Fibroblast of lung (primary cell): ENCODE measurements around the gene S100A8.

ENCODE experiments used
- CTCF ChIP-seq, 2 donors: IDR thresholded peaks in 1 of 2; conservative IDR thresholded peaks in 1 of 2; 1 replicate in 1 of 2; 2 replicates in 1 of 2; pipeline ENCODE4 v1.5.1; 2011 to 2012; ENCODE audit warnings: low read length in 2 of 2, control low read depth in 1 of 2, inconsistent platforms in 1 of 2, low read depth in 1 of 2, mild to moderate bottlenecking in 1 of 2
- EZH2 ChIP-seq: IDR thresholded peaks from 2 replicates; pipeline ENCODE4 v1.5.1; 2012; ENCODE audit warnings: low read length, control low read depth, mild to moderate bottlenecking; ENCODE audit errors: missing control alignments

GRCh38 chr1:153390938-153391710, at the start of gene S100A8:
- TF ChIP-seq EZH2 (no peak), CTCF (conservative IDR thresholded peaks at IDR 0.05 in 1 of 2, IDR thresholded peaks at IDR 0.05 in 1 of 2; ENCODE audit: low read depth in 1 of 2, low read length in 2 of 2) (no peak)
